HCT116 (cell line): Measurements from ENCODE around the gene KATNAL2. TPM values are rescaled to one million over a fixed set of nuclear protein-coding genes. Genes with fewer than 3 reads are reported as not detected.

ENCODE experiments used
- ATAC-seq: fragments of 200-7000 bp; cut with Tn5 transposase; 2 replicates; pipeline ENCODE4 v1.9.1; 2020; ENCODE audit warnings: mild to moderate bottlenecking, moderate library complexity
- BruUV-seq: library from RNA; stranded (reverse); fragments of 400-500 nt; replicated peaks from 2 replicates; lab custom pipeline; 2021; lab: Mats Ljungman, UMichigan
- CTCF ChIA-PET: fragments of 300-600 bp; sonication (Branson Sonifier 250); formaldehyde crosslinking; loops from one replicate; lab custom pipeline; 2021; ENCODE audit warnings: antibody characterized with exemption; lab: Charles Lee
- POLR2A ChIA-PET: fragments of 300-600, 350-600 bp; sonication (Branson Sonifier 250); formaldehyde crosslinking; loops from one replicate; lab custom pipeline; 2021; ENCODE audit warnings: antibody characterized with exemption; lab: Charles Lee
- RAD21 ChIA-PET, 2 experiments: fragments of 300-600 bp; sonication (Branson Sonifier 250); formaldehyde crosslinking; loops; one replicate each; lab custom pipeline; 2023; ENCODE audit warnings: low total read pairs in 2 of 2; ENCODE audit not compliant: uncharacterized antibody in 2 of 2, unreplicated experiment in 2 of 2, low non-redundant PET in 1 of 2; lab: Charles Lee
- DNase-seq: peaks from one replicate; pipeline ENCODE4 v3.0.0-alpha.2; 2010; ENCODE audit warnings: low read depth, low spot score
- H2AFZ ChIP-seq: fragments of 200-600 bp; shearing (Covaris generic), sonication (generic); 2 replicates; pipeline ENCODE4 v1.6.1; 2017; ENCODE audit warnings: low read depth, mixed run types, mixed read lengths, antibody characterized with exemption, low read length; ENCODE audit not compliant: poor library complexity, severe bottlenecking
- H3K27ac ChIP-seq: 2 replicates; pipeline ENCODE4 v1.5.1; 2012; ENCODE audit warnings: low read depth, low read length
- H3K27me3 ChIP-seq: fragments of 200-600 bp; sonication (generic); 2 replicates; pipeline ENCODE4 v1.6.1; 2016; ENCODE audit warnings: mixed run types, low read length, mixed read lengths; ENCODE audit not compliant: insufficient read depth
- H3K36me3 ChIP-seq, 2 experiments: fragments of 200-500 bp in 1 of 2; fragments of 200-600 bp in 1 of 2; sonication (Bioruptor generic) in 1 of 2; sonication (generic) in 1 of 2; 2 replicates each; pipeline versions ENCODE4 v1.5.1 to v1.6.1; 2014 to 2016; ENCODE audit warnings: low read length in 2 of 2, inconsistent platforms in 1 of 2, mixed read lengths in 1 of 2, mixed run types in 1 of 2; ENCODE audit not compliant: insufficient read depth in 2 of 2, control insufficient read depth in 1 of 2
- H3K4me1 ChIP-seq, 2 experiments: fragments of 200-600 bp in 1 of 2; sonication (generic) in 1 of 2; 2 replicates each; pipeline versions ENCODE4 v1.5.1 to v1.6.1; 2012 to 2017; ENCODE audit warnings: low read length in 2 of 2, inconsistent platforms in 1 of 2, mild to moderate bottlenecking in 1 of 2, mixed read lengths in 1 of 2, mixed run types in 1 of 2, moderate library complexity in 1 of 2; ENCODE audit not compliant: insufficient read depth in 2 of 2, control insufficient read depth in 1 of 2
- H3K4me2 ChIP-seq: fragments of 200-600 bp; sonication (generic); 2 replicates; pipeline ENCODE4 v1.6.1; 2017; ENCODE audit warnings: mixed run types, low read length, mixed read lengths
- H3K4me3 ChIP-seq, 2 experiments: fragments of 200-600 bp in 1 of 2; sonication (generic) in 1 of 2; replicated peaks in 1 of 2; 2 replicates each; pipeline ENCODE4 v1.5.1; 2011 to 2016; ENCODE audit warnings: low read length in 2 of 2, control low read depth in 1 of 2, low read depth in 1 of 2, mild to moderate bottlenecking in 1 of 2, mixed read lengths in 1 of 2, mixed run types in 1 of 2
- H3K79me2 ChIP-seq: fragments of 200-600 bp; sonication (generic); 2 replicates; pipeline ENCODE4 v1.6.1; 2017; ENCODE audit warnings: mild to moderate bottlenecking, mixed run types, low read length, moderate library complexity, mixed read lengths; ENCODE audit not compliant: insufficient read depth
- H3K9ac ChIP-seq: fragments of 200-600 bp; sonication (generic); 2 replicates; pipeline ENCODE4 v1.6.1; 2016; ENCODE audit warnings: low read length, mixed read lengths
- H3K9me2 ChIP-seq: fragments of 200-600 bp; sonication (generic), shearing (Covaris generic); 2 replicates; pipeline ENCODE4 v1.6.1; 2017; ENCODE audit warnings: mixed run types, mild to moderate bottlenecking, moderate library complexity; ENCODE audit not compliant: insufficient read depth
- H3K9me3 ChIP-seq, 2 experiments: fragments of 200-500 bp in 1 of 2; fragments of 200-600 bp in 1 of 2; sonication (Bioruptor generic) in 1 of 2; sonication (generic) in 1 of 2; 2 replicates each; pipeline ENCODE4 v1.6.1; 2014 to 2017; ENCODE audit warnings: low read length in 2 of 2, mixed read lengths in 2 of 2, inconsistent platforms in 1 of 2, low read depth in 1 of 2, mild to moderate bottlenecking in 1 of 2, mixed run types in 1 of 2, moderate library complexity in 1 of 2; ENCODE audit not compliant: control insufficient read depth in 1 of 2, insufficient read depth in 1 of 2
- H4K20me1 ChIP-seq: fragments of 200-600 bp; sonication (generic), shearing (Covaris generic); 2 replicates; pipeline ENCODE4 v1.6.1; 2017; ENCODE audit warnings: mixed run types, mild to moderate bottlenecking, moderate library complexity; ENCODE audit not compliant: insufficient read depth
- ATF3 ChIP-seq: IDR thresholded peaks from 2 replicates; pipeline ENCODE4 v1.6.1; 2012
- CTCF ChIP-seq, 3 experiments: fragments of 200-600 bp in 1 of 3; sonication (generic) in 1 of 3; IDR thresholded peaks in 2 of 3; conservative IDR thresholded peaks in 1 of 3; 2 replicates each; pipeline ENCODE4 v1.5.1; 2012 to 2017; ENCODE audit warnings: low read depth in 2 of 3, low read length in 2 of 3, antibody characterized with exemption in 1 of 3, borderline replicate concordance in 1 of 3, control low read depth in 1 of 3, mild to moderate bottlenecking in 1 of 3, mixed read lengths in 1 of 3, mixed run types in 1 of 3, moderate library complexity in 1 of 3; ENCODE audit not compliant: insufficient read depth in 1 of 3
- EGR1 ChIP-seq: IDR thresholded peaks from 2 replicates; pipeline ENCODE4 v1.6.1; 2012; ENCODE audit warnings: low read depth
- FOSL1 ChIP-seq: IDR thresholded peaks from 2 replicates; pipeline ENCODE4 v1.6.1; 2012; ENCODE audit warnings: low read depth
- JUND ChIP-seq: IDR thresholded peaks from 2 replicates; pipeline ENCODE4 v1.6.1; 2012
- POLR2AphosphoS5 ChIP-seq: IDR thresholded peaks from 2 replicates; pipeline ENCODE4 v1.6.1; 2011; ENCODE audit warnings: mild to moderate bottlenecking, low read depth, low read length, moderate library complexity
- RAD21 ChIP-seq: IDR thresholded peaks from 2 replicates; pipeline ENCODE4 v1.6.1; 2012; ENCODE audit warnings: low read depth, mild to moderate bottlenecking
- SIN3A ChIP-seq: IDR thresholded peaks from 2 replicates; pipeline ENCODE4 v1.6.1; 2012; ENCODE audit warnings: low read depth
- TCF7L2 ChIP-seq: IDR thresholded peaks from 2 replicates; pipeline ENCODE4 v1.7.0; 2011; ENCODE audit warnings: borderline replicate concordance, inconsistent platforms; ENCODE audit not compliant: insufficient read depth, insufficient read length; ENCODE audit errors: extremely low read depth
- ZBTB33 ChIP-seq: IDR thresholded peaks from 2 replicates; pipeline ENCODE4 v1.6.1; 2011; ENCODE audit warnings: mild to moderate bottlenecking, low read length, moderate library complexity; ENCODE audit not compliant: insufficient replicate concordance; ENCODE audit errors: extremely low read depth
- ZFX ChIP-seq: fragments of 450-650 bp; IDR thresholded peaks from 2 replicates; pipeline ENCODE4 v1.6.1; 2017
- ZNF274 ChIP-seq: fragments of 200-500 bp; sonication (Bioruptor generic); IDR thresholded peaks from 2 replicates; pipeline ENCODE4 v1.6.1; 2014; ENCODE audit warnings: mild to moderate bottlenecking, low read depth, low read length, inconsistent platforms
- intact Hi-C: fragments of 100-400 bp; cut with micrococcal nuclease; formaldehyde crosslinking; loops from 2 replicates; pipeline ENCODE4 v1.10.0; 2022
- total RNA-seq: library from RNA; stranded (reverse); gene quantifications from one replicate; pipeline ENCODE4 v1.2.1, GENCODE V29; 2021; ENCODE audit not compliant: unreplicated experiment

KATNAL2 gene
- total RNA-seq, 1 experiment from 2014 or later: 2.0 TPM

- RAD21 ChIA-PET: no interaction called here
- ATAC-seq (no peak), DNase-seq (no peak)
- H3K27ac ChIP-seq: no peak overlapping the region
- H4K20me1 ChIP-seq: no peaks in the 10 kb centered on the region
- no peak overlapping the region for H3K9ac ChIP-seq
- H3K9me3 ChIP-seq: no peaks in the 10 kb centered on the region
- peaks cover 6 to 7% of the 10 kb centered on the region in 2 experiments; a peak in 2 of 4 replicates for H3K36me3 ChIP-seq
- no peaks in the 10 kb centered on the region for H3K27me3 ChIP-seq
- BruUV-seq: no TSS peak
- no peak overlapping the region for H3K4me3 ChIP-seq
- no peaks in the 10 kb centered on the region for H3K9me2 ChIP-seq
- TF ChIP-seq EGR1 (no peak), FOSL1 (no peak), ZBTB33 (no peak), JUND (no peak), SIN3A (no peak), POLR2AphosphoS5 (no peak), TCF7L2 (no peak), ZNF274 (no peak), CTCF (IDR thresholded peaks at IDR 0.05 in 2 of 3, conservative IDR thresholded peaks at IDR 0.05 in 1 of 3; ENCODE audit: borderline replicate concordance in 1 of 3, insufficient read depth in 1 of 3, low read depth in 2 of 3, low read length in 2 of 3) (no peak), ATF3 (no peak), ZFX (no peak), RAD21 (no peak)
- TF ChIP-seq, all 23 proteins: peak for 0
- ChIA-PET CTCF (no interaction called here), POLR2A (no interaction called here)
- H3K4me1 ChIP-seq: no peaks in the 10 kb centered on the region
- H3K79me2 ChIP-seq: no peaks in the 10 kb centered on the region
- H3K4me2 ChIP-seq: no peak overlapping the region
- H2AFZ ChIP-seq: no peak overlapping the region
- intact Hi-C loops: no loop called here
Observed at GRCh38 chr18:47109720-47110119, 192.3 kb downstream of the KATNAL2 start.
